Cardiac septum (tissue), 1 donor: ENCODE results near the gene C6orf136. TPM values are rescaled to one million over a fixed set of nuclear protein-coding genes. Genes with fewer than 3 reads are reported as not detected.

Source experiments
- DNase-seq: peaks from one replicate; pipeline ENCODE4 v3.0.0-alpha.2; 2020; ENCODE audit warnings: low spot score
- intact Hi-C: fragments of 100-400 bp; cut with DNase I; formaldehyde crosslinking; loops from one replicate; pipeline ENCODE4 v1.14.0; 2022
- total RNA-seq: library from RNA; stranded (reverse); fragmentation: NEBNext Ultra II Directional; extraction: Animal tissue kit (Norgen Biotek cat#: 25700); gene quantifications from one replicate; pipeline ENCODE4 v1.2.1, GENCODE V29; 2021
- donor health status: DM: no; HTN: no; CAD: no.

The C6orf136 gene
- total RNA-seq, 1 donor from 2014 or later, result 49.1 TPM

GRCh38 chr6:30682143-30683117, 35.5 kb downstream of the C6orf136 start:
- DNase-seq, result peak; percentile 96
- intact Hi-C loops, result loop anchor here (1.0 to 5.0 kb wide), 2 partner anchors 35 to 145 kb away; partner anchors contain the start of gene MDC1

DNA sequence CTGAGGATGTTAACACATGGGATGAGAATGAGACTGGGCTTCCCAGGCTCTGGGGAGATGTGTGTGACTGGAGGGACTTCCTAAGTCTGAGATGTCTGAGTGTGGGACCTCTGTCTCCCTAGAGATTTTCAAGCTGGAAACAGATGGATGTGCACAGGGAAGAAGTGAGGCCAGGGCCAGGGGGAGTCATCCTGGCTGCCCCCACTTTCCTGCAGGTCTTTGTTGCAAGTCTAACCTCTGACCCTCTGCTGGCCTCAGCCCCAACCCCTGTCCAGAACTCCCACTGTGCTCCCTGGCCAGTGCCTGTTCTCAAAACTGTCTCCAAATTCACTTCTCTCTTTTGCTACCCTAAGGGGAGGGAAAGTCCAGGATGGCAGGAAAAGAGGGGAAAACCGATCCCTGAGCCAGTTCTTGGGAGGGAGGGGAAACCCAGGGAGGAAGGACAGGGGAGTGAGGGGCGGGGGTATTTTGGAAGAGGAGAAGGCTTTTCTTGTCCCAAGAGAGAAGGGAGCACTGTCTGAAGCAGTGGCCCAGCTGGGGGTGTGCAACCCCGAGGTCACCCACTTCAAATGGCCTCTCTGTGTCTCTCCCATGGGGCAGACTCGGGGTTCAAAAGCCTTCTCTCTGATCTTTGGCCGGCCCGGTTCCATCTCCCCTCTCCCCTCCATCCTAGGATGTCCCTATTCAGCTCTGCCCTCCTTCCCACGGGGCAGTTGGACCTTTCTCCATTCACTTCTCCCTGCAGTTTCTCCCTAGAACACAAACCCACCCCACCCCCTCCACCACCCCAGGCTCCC, 36.4 kb downstream of the C6orf136 start:
- DNase-seq, result no peak

DNA sequence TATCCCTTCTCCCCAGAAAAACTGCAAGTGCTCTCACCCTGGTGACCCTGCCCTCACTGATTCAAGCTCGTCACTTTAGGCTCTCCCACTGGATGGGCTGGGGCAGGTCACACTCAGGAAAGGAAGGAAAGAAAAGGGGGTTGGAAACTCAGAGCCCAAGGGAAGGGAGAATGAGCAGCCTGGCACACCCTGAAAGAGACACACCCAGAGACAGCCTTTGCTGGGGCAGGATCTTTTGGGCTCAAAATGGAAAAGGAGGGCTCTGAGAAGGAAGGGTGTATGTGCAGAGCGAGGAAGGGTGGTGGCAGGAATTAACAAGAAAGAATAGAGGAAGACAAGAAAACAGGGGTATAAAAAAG, 37.0 kb downstream of the C6orf136 start:
- intact Hi-C loops, result loop anchor here (5.0 kb wide), 1 partner anchor 143 kb away; no protein-coding TSS in a partner anchor

More for the DNA sequence above, 36.4 kb downstream of the C6orf136 start:
- intact Hi-C loops, result loop anchor here (5.0 kb wide), 1 partner anchor 144 kb away; no protein-coding TSS in a partner anchor

DNA sequence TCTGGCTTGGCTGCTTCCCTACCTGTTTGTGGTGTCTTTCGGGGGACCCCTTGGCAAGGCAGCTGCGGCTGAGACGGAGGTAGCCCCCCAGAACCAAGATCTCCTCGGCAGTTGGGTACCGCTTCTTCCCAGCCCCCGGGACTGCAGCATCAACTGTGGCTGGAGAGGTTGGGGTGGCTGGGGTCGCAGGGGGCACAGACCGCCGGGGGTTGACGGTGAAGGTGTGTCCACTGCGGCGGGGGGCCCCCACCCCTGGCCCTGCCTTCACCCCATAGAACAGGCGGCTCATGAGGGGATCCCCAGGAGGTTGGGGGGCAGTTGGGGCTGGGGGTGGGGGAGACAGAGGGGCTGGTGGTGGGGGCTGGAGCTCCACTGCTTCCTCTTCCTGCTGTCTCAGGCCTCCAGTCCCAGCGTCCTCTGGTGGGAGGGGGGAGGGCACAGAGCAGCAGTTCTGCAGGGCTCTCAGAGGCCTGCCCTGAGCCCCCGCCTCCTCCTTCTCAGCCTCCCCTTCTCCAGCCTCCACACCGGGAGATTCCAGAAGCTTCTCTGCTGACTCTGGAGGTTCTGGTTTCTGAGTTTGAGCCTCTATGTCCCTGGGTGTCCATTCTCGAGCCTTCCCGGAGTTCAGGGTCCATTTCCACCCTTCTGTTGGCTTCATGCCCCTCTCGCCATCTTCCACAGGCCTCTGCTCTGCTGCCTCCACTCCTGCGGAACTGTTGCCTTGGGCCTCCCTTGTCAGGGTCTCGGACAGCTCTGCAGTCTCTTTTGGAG, 37.6 kb downstream of the C6orf136 start:
- intact Hi-C loops, result loop anchor here (5.0 kb wide), 2 partner anchors 67 to 143 kb away; partner anchors contain the start of genes MRPS18B and PPP1R10

More for the DNA sequence above, 37.0 kb downstream of the C6orf136 start:
- no peak for DNase-seq

GRCh38 chr6:30685157-30686008, 38.5 kb downstream of the C6orf136 start:
- intact Hi-C loops, result loop anchor here (2.0 to 5.0 kb wide), 2 partner anchors 57 to 68 kb away; partner anchors contain the start of genes FLOT1, MRPS18B and PPP1R10
- peak; percentile 78 for DNase-seq

More for the DNA sequence above, 37.6 kb downstream of the C6orf136 start:
- DNase-seq, result peak; percentile 90

GRCh38 chr6:30686009-30686907, 39.3 kb downstream of the C6orf136 start, which contains the start of gene PPP1R18:
TSS of gene PPP1R18 (minus strand) at chr6:30686645. CDS start at chr6:30686018, 627 bp downstream.
- intact Hi-C loops, result loop anchor here (2.0 to 5.0 kb wide), 2 partner anchors 57 to 69 kb away; partner anchors contain the start of genes FLOT1, MRPS18B and PPP1R10

GRCh38 chr6:30686908-30687658, 40.1 kb downstream of the C6orf136 start:
- intact Hi-C loops, result loop anchor here (1.0 to 5.0 kb wide), 4 partner anchors 30 to 70 kb away; partner anchors contain the start of genes FLOT1, MDC1, MRPS18B and PPP1R10

More at GRCh38 chr6:30686009-30686907, 39.3 kb downstream of the C6orf136 start, which contains the start of gene PPP1R18:
- peak; percentile 96 for DNase-seq

DNA sequence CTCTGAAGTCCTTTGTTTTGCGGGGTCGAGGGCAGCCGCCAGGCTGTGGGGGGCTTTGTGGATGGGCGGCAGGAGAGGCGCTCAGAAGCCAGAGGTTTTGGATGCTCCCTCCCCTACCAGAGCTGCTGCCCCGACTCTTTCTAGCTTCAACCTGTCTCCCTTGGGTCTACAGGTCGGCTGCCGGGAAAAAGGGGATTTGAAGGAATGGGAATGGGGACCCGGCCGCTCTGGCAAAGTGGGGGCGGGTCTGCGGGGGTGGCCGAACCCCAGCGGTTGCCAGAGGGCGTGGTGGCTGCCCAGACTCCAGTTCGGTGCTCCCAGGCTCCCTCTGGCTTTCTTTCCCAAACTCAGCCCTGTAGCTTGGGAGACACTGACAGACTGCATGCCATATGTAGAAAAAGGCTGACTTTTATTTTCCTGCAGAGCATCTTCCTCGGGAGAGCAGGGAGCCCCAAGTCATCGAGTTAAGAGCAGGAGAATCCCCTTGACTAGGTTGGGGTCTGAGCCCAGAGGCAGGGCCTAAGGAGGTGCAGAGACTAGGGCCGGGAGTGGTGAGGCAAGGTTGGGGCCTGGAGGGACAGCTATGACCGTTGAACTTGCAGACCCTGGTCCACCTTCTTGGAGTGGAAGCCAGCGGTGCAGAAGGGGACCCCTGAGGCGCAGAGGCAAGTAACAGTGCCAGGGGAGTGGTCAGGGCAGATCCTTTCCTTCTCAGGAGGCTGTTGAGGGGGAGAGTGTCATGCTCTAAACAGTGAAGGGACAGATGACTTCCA, 40.9 kb downstream of the C6orf136 start:
- DNase-seq, result no peak
- intact Hi-C loops, result loop anchor here (1.0 to 5.0 kb wide), 4 partner anchors 29 to 71 kb away; partner anchors contain the start of genes FLOT1, MDC1, MRPS18B and PPP1R10

More at GRCh38 chr6:30686908-30687658, 40.1 kb downstream of the C6orf136 start:
- peak; percentile 99 for DNase-seq

DNA sequence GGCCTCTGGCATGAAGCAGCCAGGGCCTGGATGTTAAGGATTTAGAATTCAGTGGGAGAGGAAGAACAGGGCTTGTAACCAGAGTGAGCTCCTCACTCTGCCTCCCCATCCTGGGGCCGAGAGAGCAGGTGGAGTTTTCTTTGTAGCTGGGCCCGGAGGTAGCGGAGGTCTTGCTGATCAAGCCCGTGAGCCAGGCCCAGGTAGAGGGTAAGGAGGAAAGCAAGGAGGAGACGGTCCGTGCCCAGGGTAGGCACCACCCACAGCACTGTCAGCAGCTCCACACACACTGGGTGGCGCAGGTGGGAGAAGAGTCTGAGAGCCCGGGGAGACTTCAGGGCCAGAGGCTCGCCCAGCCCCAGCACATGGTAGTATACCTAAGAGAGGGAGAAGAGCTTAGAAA, 41.6 kb downstream of the C6orf136 start:
- intact Hi-C loops, result loop anchor here (5.0 kb wide), 1 partner anchor 71 kb away; the partner anchor contains the start of genes MRPS18B and PPP1R10
- no peak for DNase-seq

DNA sequence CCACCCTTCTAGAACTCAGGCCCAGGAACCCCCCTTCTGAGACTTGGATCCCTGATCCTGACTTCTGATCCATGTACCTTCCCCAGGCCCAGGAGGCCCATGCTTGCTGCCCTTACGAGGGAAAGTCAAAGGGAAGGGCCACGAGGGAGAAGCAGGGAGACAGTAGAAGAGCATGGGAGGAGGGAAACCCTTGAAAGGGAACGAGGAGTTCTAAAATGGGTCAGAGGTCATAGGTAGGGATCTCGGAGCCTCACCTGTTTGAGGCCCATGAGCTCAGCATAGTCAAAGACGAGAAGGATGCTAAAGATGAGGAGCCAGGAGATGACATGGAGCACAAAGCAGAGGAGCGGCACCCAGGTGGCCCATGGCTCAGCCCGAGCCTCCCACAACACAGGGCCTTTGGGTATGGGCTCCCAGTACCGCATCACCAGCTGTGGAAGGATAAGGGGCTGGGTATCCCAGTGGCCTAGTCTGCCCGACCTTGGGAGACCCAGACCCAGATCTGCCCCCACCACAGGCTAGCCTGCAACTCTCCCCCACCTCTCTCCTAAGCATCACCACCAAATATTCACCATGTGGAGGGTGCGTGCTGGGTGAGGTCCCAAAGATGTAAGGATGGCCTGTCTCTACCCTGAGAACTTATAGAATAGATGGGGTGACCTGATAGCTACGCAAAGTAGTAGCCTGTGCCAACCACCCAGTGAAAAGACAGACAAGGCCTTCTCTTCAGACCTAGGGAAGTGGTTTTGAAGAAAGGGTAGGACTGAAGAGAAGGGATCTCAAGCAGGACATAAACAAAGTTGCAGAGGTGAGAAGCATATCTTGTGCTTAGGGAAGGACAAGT, 42.3 kb downstream of the C6orf136 start:
- DNase-seq, result no peak
- intact Hi-C loops, result loop anchor here (5.0 kb wide), 1 partner anchor 72 kb away; the partner anchor contains the start of genes MRPS18B and PPP1R10

DNA sequence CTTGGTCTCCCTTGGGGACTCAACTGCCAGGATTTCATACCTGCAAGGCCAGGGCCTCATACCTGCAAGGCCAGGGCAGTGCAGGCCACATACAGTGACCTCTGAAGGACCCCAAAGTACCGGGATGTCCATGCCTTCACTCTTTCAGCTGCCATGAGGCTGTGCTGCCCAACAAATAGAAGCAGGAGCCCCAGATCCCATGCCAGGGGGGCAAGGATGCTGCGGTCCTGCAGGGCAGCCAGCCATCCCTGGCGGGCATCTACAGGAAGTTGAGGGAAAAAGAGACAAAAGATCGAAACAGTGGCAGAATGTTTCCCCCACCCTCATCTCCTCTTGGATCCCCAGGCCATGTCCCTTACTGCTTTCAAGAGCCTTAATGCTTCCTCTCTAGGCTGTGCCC, 43.1 kb downstream of the C6orf136 start:
- DNase-seq, result no peak
- intact Hi-C loops, result loop anchor here (5.0 kb wide), 1 partner anchor 73 kb away; the partner anchor contains the start of genes MRPS18B and PPP1R10

DNA sequence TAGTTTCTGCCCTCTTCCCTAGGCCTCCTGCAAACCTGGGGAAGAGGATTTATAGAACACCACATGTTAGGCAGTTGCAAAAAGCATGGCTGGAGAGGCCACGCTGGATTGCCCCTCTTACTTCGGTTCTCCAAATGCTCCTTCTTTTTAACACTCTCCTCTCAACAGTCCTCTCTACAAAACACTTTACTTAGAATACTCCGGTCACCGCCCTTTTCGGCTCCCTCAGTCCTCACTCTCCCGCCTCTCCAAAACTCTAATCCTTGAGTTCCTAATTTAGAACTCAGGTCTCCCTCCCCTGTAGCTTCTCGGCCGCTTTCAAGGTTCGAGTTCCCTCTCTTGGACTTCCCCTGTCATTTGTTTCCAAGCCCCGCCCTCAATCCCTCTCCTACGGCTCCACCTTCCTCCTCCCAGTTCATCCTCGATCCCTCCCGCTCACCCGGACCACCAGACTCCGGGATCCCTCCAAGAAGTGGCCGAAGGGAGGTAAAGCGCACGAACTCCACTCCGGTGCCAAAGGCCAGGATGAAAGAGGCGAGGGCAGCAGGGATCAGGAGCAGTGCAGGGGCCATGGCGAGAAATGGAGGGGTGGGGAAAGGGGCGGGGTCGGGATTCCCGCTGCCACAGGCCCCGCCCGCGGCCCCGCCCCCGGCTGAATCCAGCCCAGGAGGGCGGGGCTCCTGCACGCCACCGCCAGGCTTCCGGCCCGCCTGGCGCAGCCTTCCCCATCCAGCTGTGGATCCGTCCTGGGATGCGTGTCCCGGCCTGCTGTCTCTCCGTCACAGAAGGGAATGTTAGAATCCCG, 43.7 kb downstream of the C6orf136 start, which contains the start of gene NRM:
NRM (minus strand) TSS at position 582 of the 805 bp plus-strand sequence; CDS start at position 572, 10 bp downstream.
- intact Hi-C loops, result no loop called here
- peak; percentile 94 for DNase-seq
